Heart right ventricle (tissue), 16 donors: Measurements from ENCODE around the gene ISM2. TPM values are rescaled to one million over a fixed set of nuclear protein-coding genes. Genes with fewer than 3 reads are reported as not detected.

Experiments used
- ATAC-seq, 8 donors: fragments of 200-7000 bp; cut with Tn5 transposase; one replicate each; pipeline ENCODE4 v1.9.1; 2020; ENCODE audit warnings: mild to moderate bottlenecking in 8 of 8, moderate library complexity in 8 of 8, moderate number of reproducible peaks in 1 of 8
- DNase-seq, 2 donors: peaks; one replicate each; pipeline ENCODE4 v3.0.0-alpha.2; 2020
- H3K27ac ChIP-seq, 10 donors: fragments of 200-600 bp; sonication (generic) in 2 of 10; one replicate each; pipeline versions ENCODE4 v1.5.0 to v1.8.0; 2020 to 2022; ENCODE audit warnings: mild to moderate bottlenecking in 3 of 10
- H3K27me3 ChIP-seq, 7 donors: fragments of 200-600 bp; one replicate each; pipeline ENCODE4 v1.8.0; 2021 to 2022; ENCODE audit warnings: mild to moderate bottlenecking in 2 of 7
- H3K36me3 ChIP-seq, 9 donors: fragments of 200-600 bp; sonication (generic) in 1 of 9; one replicate each; pipeline versions ENCODE4 v1.5.0 to v1.8.0; 2020 to 2022; ENCODE audit warnings: mild to moderate bottlenecking in 2 of 9
- H3K4me1 ChIP-seq, 9 donors: fragments of 200-600 bp; sonication (generic) in 1 of 9; one replicate each; pipeline versions ENCODE4 v1.5.0 to v1.8.0; 2020 to 2022; ENCODE audit warnings: mild to moderate bottlenecking in 4 of 9
- H3K4me3 ChIP-seq, 10 donors: fragments of 200-600 bp; sonication (generic) in 2 of 10; one replicate each; pipeline versions ENCODE4 v1.5.0 to v1.8.0; 2020 to 2022; ENCODE audit warnings: mild to moderate bottlenecking in 7 of 10, moderate library complexity in 2 of 10
- H3K9me3 ChIP-seq, 11 donors: fragments of 200-600 bp in 10 of 11; sonication (generic) in 2 of 11; one replicate each; pipeline versions ENCODE4 v1.5.0 to v1.8.0; 2013 to 2022; ENCODE audit warnings: mild to moderate bottlenecking in 2 of 11, control low read depth in 1 of 11, moderate library complexity in 1 of 11
- WGBS, 2 donors: extraction: QIAGEN DNeasy Blood & Tissue Kit; methylation state at CpG; one replicate each; pipeline ENCODE4 v1.1.7; 2013; ENCODE audit warnings: inconsistent platforms in 1 of 2; 5-methylcytosine and 5-hydroxymethylcytosine counted together
- intact Hi-C, 10 donors: fragments of 100-400 bp; cut with DNase I; formaldehyde crosslinking; loops; one replicate each; pipeline versions ENCODE4 v1.11.1 to v1.14.2; 2022
- polyA plus RNA-seq, 2 donors: library from polyadenylated mRNA; stranded (reverse); fragments of 200-250 nt; gene quantifications; one replicate each; pipeline ENCODE4 v1.2.3, GENCODE V29; 2013
- total RNA-seq, 10 donors: library from RNA; stranded (reverse); fragmentation: NEBNext Ultra II Directional in 3 of 10; extraction: Animal tissue kit (Norgen Biotek cat#: 25700) in 3 of 10; gene quantifications; one replicate each; pipeline versions ENCODE4 v1.2.1 to v1.2.4, GENCODE V29; 2021 to 2023
- TF ChIP-seq, protein P1 (sequence below), 9 donors: fragments of 200-600 bp; sonication (generic) in 2 of 9; IDR thresholded peaks; one replicate each; pipeline versions ENCODE4 v1.5.0 to v1.8.0; 2021 to 2022; ENCODE audit warnings: antibody characterized with exemption in 9 of 9, mild to moderate bottlenecking in 5 of 9, moderate library complexity in 1 of 9
- donor health status: Arrhythmogenic right ventricular cardiomyopathy.
- donor health status: ischemic (EF 13 %, LVEDD 7.1; RV severe dilation, severe dysfunction).
- donor health status: healthy with polysubstance abuse.
- donor health status: DM: no; HTN: yes; CAD: no.
- donor health status: DM: no; HTN: no; CAD: no.
- donor health status: ischemic (EF 25% LVEDD 6.9; RV normal size, moderate dysfunction).
- donor health status: ischemic (EF 25% LVEDD 5.7; RV mildly dilated, moderate dysfunction).
- donor health status: healthy.
- donor health status: DM: yes; HTN: yes; CAD: no.
- donor health status: Ischemic cardiomyopathy.
- donor health status: ischemic (EF 35%, LVEDD 5.7; RV mildly dilated, moderate dysfunction).
- donor health status: nonischemic (EF 11% LVEDD 7.7; RV severe dilation, severe dysfunction).
- donor health status: DM: yes; HTN: yes; CAD: no.
- donor health status: PGD.
- donor health status: ischemic (EF 29% LVEDD 5.4; RV normal size, mild dysfunction).
- donor health status: nonischemic (EF 23%, LVEDD 6.1; RV moderate dilation, normal function).

Gene ISM2
- total and polyA plus RNA-seq, 12 donors: not detected

DNA sequence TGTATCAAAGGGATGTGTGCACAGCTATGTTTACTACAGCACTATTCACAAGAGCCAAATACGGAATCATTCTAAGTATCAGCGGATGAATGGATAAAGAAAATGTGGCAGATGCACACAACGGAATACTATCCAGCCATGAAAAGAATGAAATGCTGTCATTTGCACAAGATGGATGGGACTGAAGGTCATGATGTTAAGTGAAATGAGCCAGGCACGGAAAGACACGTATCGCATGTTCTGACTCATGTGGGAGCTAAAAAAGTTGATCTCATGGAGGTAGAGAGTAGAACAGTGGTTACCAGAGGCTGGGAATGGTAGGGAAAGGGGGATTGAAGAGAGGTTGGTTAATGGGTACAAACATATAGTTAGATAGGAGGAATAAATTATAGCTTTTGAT lies 25.9 kb upstream of the ISM2 start:
- intact Hi-C loops: no loop called here
- no peak for ATAC-seq
- Histone ChIP-seq H3K4me3 (no peak overlapping the region), H3K27ac (no peak overlapping the region), H3K27me3 (no peaks in the 10 kb centered on the region), H3K4me1 (no peaks in the 10 kb centered on the region), H3K9me3 (no peaks in the 10 kb centered on the region), H3K36me3 (peaks cover 0 to 55% (median 15%) of the 10 kb centered on the region in 9 donors)
- TF ChIP-seq, protein P1, sequence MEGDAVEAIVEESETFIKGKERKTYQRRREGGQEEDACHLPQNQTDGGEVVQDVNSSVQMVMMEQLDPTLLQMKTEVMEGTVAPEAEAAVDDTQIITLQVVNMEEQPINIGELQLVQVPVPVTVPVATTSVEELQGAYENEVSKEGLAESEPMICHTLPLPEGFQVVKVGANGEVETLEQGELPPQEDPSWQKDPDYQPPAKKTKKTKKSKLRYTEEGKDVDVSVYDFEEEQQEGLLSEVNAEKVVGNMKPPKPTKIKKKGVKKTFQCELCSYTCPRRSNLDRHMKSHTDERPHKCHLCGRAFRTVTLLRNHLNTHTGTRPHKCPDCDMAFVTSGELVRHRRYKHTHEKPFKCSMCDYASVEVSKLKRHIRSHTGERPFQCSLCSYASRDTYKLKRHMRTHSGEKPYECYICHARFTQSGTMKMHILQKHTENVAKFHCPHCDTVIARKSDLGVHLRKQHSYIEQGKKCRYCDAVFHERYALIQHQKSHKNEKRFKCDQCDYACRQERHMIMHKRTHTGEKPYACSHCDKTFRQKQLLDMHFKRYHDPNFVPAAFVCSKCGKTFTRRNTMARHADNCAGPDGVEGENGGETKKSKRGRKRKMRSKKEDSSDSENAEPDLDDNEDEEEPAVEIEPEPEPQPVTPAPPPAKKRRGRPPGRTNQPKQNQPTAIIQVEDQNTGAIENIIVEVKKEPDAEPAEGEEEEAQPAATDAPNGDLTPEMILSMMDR (IDR thresholded peaks at IDR 0.05): no peak
- DNase-seq: no peak
- 96 to 98% methylated on average over 6 of the region's 6 CpGs for WGBS, 2 donors

DNA sequence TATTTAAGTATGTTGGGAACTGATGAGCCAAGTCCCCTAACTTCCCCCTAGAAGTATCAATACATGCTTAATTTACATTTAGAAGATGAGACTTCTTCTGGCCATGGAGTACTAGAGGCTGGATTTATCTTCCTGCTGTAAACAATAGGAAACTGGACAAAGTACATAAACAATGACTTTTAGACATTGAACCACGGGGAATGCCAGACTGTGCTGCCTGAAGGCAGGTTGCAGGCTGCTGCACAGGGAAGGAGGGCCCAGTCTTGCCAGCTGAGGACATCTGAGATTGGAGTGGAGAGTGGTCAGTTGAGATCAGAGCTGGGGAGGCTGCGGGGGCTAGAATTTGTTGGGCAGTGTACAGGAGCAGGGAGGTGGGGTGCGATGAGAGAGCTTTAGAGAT lies 24.5 kb upstream of the ISM2 start:
- no peaks in the 10 kb centered on the region for H3K4me1 ChIP-seq
- TF ChIP-seq, protein P1 (IDR thresholded peaks at IDR 0.05): no peak
- H3K27ac ChIP-seq: no peak overlapping the region
- intact Hi-C loops: no loop called here
- no peak overlapping the region for H3K4me3 ChIP-seq
- no peaks in the 10 kb centered on the region for H3K9me3 ChIP-seq
- ATAC-seq (no peak), DNase-seq (no peak)
- H3K27me3 ChIP-seq: no peaks in the 10 kb centered on the region
- 87 to 91% methylated on average over 3 of the region's 3 CpGs for WGBS, 2 donors
- H3K36me3 ChIP-seq: peaks cover 0 to 69% (median 15%) of the 10 kb centered on the region in 9 donors

DNA sequence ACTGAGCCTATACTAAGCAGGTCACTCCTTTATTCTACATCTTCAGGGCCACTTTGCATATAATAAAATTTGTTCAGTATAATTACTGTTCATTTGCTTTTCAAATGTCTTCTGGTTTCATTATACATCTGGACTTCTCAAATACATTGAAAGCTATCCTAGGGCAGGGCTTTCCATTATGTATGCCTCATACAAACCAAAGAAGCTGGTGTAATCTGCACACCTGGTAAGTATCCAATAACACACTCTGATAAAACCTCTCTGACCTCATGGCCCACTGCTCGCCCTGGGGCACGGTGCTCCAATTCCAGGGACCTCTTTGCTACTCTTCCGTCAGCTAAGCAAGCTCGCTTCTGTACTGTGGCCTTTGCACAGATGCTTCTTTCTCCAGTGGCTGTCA lies 21.9 kb upstream of the ISM2 start:
- no peaks in the 10 kb centered on the region for H3K9me3 ChIP-seq
- no peak overlapping the region for H3K27ac ChIP-seq
- no peak for DNase-seq
- no peak for ATAC-seq
- WGBS, 2 donors: 84 to 94% methylated on average over 4 of the region's 4 CpGs
- TF ChIP-seq, protein P1 (IDR thresholded peaks at IDR 0.05): no peak
- no peak overlapping the region for H3K4me3 ChIP-seq
- H3K36me3 ChIP-seq: peaks cover 0 to 95% (median 25%) of the 10 kb centered on the region in 9 donors
- no peaks in the 10 kb centered on the region for H3K4me1 ChIP-seq
- no peaks in the 10 kb centered on the region for H3K27me3 ChIP-seq
- intact Hi-C loops: no loop called here

DNA sequence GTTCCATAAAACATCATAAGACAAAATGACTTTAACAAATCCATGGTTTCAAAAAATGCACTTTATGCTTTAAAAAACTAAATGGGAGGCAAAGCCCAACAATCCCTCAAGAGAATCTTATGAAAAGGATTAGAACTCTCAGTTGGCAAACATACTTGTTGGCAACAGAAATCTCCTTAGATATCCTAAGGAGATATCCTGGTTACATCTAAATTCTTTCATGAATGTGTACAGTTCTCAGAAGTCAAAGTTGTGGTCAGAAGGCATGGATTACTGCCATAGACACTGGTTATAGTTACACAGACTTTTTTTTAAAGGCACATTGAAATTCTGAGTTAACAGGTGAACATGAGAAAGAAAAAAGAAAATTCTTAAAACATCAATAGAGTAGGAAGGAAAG lies 17.5 kb upstream of the ISM2 start:
- Histone ChIP-seq H3K9me3 (no peaks in the 10 kb centered on the region), H3K36me3 (peaks cover 0 to 98% (median 28%) of the 10 kb centered on the region in 9 donors), H3K27ac (no peak overlapping the region), H3K4me1 (no peaks in the 10 kb centered on the region), H3K4me3 (no peak overlapping the region), H3K27me3 (no peaks in the 10 kb centered on the region)
- TF ChIP-seq, protein P1 (IDR thresholded peaks at IDR 0.05): no peak
- intact Hi-C loops: loop anchor here in 1 of 10 donors (1.0 kb wide), 1 partner anchor 11 kb away; no protein-coding TSS in a partner anchor
- DNase-seq (no peak), ATAC-seq (no peak)
